Measurements from ENCODE around the gene S1PR3. TPM values are rescaled to one million over a fixed set of nuclear protein-coding genes. Genes with fewer than 3 reads are reported as not detected.
A peak's percentile ranks its signal among the peaks of the same experiment; 100 is the strongest.

S1PR3 gene
- total and polyA plus RNA-seq, 4 donors: 21.2 to 33.2 (median 23.8) TPM

- Histone ChIP-seq H3K36me3 (ENCODE audit: control insufficient read depth, insufficient read depth, low read length) (peaks cover 1% of the 10 kb centered on the region), H3K4me3 (ENCODE audit: low read depth, low read length) (no peak overlapping the region), H3K27me3 (ENCODE audit: control insufficient read depth, insufficient read depth, low read length) (peaks cover 8% of the 10 kb centered on the region), H3K27ac (ENCODE audit: low read depth, low read length) (no peak overlapping the region), H3K9me3 (ENCODE audit: control insufficient read depth, insufficient read depth, low read length) (no peaks in the 10 kb centered on the region), H3K4me1 (ENCODE audit: control insufficient read depth, insufficient read depth, low read length) (peaks cover 31% of the 10 kb centered on the region)
- DNase-seq (ENCODE audit: low read depth in 4 of 6, low spot score in 6 of 6): no peak
- 36% methylated on average over 2 of the region's 7 CpGs for WGBS (ENCODE audit: insufficient coverage)
Measured at GRCh38 chr9:88988796-88989641, 2.2 kb upstream of the S1PR3 start.

- 50% methylated on average over 23 of the region's 25 CpGs for WGBS (ENCODE audit: insufficient coverage)
- H3K27me3 ChIP-seq (ENCODE audit: control insufficient read depth, insufficient read depth, low read length): peaks cover 8% of the 10 kb centered on the region
- peak overlapping the region; percentile 72 for H3K4me3 ChIP-seq (ENCODE audit: low read depth, low read length)
- DNase-seq (ENCODE audit: low read depth in 4 of 6, low spot score in 6 of 6): no peak
- H3K36me3 ChIP-seq (ENCODE audit: control insufficient read depth, insufficient read depth, low read length): peaks cover 2% of the 10 kb centered on the region
- peaks cover 39% of the 10 kb centered on the region for H3K4me1 ChIP-seq (ENCODE audit: control insufficient read depth, insufficient read depth, low read length)
- H3K27ac ChIP-seq (ENCODE audit: low read depth, low read length): peak overlapping the region; percentile 70
- no peaks in the 10 kb centered on the region for H3K9me3 ChIP-seq (ENCODE audit: control insufficient read depth, insufficient read depth, low read length)
Measured at GRCh38 chr9:88990041-88990728, 1.1 kb upstream of the S1PR3 start.

DNA sequence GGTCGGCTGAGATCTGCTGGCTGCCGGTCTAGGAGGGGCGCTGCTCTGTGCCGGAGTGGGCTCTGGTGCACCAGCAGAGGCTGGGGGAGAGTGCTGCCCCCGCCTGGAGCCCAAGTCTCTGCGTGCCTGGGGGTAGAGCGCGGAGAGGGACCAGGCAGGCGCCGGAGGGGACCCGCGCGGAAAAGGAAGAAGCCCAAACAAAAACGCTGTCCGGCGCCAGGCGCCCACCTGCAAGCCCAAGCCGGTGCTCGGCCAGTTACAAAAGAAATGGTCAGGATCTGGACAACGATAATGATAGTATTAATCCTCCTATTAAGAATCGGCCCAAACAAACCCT, 571 bp upstream of the S1PR3 start:
- Histone ChIP-seq H3K27me3 (ENCODE audit: control insufficient read depth, insufficient read depth, low read length) (peaks cover 9% of the 10 kb centered on the region), H3K4me1 (ENCODE audit: control insufficient read depth, insufficient read depth, low read length) (peaks cover 39% of the 10 kb centered on the region), H3K27ac (ENCODE audit: low read depth, low read length) (peak overlapping the region; percentile 70), H3K4me3 (ENCODE audit: low read depth, low read length) (peak overlapping the region; percentile 72), H3K9me3 (ENCODE audit: control insufficient read depth, insufficient read depth, low read length) (no peaks in the 10 kb centered on the region), H3K36me3 (ENCODE audit: control insufficient read depth, insufficient read depth, low read length) (peaks cover 2% of the 10 kb centered on the region)
- peak in 2 of 6 donors; percentile 54 to 77 for DNase-seq (ENCODE audit: low read depth in 4 of 6, low spot score in 6 of 6)
- WGBS (ENCODE audit: insufficient coverage): 2% methylated on average over 21 of the region's 21 CpGs

- Histone ChIP-seq H3K27ac (ENCODE audit: low read depth, low read length) (no peak overlapping the region), H3K27me3 (ENCODE audit: control insufficient read depth, insufficient read depth, low read length) (peaks cover 9% of the 10 kb centered on the region), H3K9me3 (ENCODE audit: control insufficient read depth, insufficient read depth, low read length) (no peaks in the 10 kb centered on the region), H3K36me3 (ENCODE audit: control insufficient read depth, insufficient read depth, low read length) (peaks cover 5% of the 10 kb centered on the region), H3K4me3 (ENCODE audit: low read depth, low read length) (peak overlapping the region; percentile 72), H3K4me1 (ENCODE audit: control insufficient read depth, insufficient read depth, low read length) (peaks cover 49% of the 10 kb centered on the region)
- WGBS (ENCODE audit: insufficient coverage): 29% methylated on average over 1 of the region's 4 CpGs
- DNase-seq (ENCODE audit: low read depth in 4 of 6, low spot score in 6 of 6): no peak
Measured at GRCh38 chr9:88992556-88992955, 1.3 kb downstream of the S1PR3 start.

DNA sequence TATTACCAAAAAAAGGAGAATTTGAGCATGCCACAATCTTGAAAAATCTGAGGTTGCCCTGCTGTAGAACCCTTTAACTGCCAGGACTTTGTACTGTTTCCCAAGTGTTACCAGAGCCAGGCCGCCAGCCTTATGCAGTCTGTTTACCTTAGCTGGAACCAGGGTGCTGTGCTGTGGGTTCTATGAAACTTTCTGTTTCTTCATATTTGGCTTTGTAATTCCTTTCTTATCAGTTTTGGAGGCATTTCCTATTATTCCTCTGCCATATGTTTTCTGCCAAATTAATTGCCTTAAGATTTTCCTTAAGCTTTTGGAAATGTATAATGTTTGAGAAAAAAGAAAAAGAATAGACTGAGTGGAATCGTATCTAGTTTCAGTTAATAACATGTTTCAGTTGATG, 2.1 kb downstream of the S1PR3 start:
- 92% methylated on average over 2 of the region's 2 CpGs for WGBS (ENCODE audit: insufficient coverage)
- Histone ChIP-seq H3K4me3 (ENCODE audit: low read depth, low read length) (peak overlapping the region; percentile 72), H3K27ac (ENCODE audit: low read depth, low read length) (peak overlapping the region; percentile 10), H3K9me3 (ENCODE audit: control insufficient read depth, insufficient read depth, low read length) (no peaks in the 10 kb centered on the region), H3K4me1 (ENCODE audit: control insufficient read depth, insufficient read depth, low read length) (peaks cover 56% of the 10 kb centered on the region), H3K36me3 (ENCODE audit: control insufficient read depth, insufficient read depth, low read length) (peaks cover 5% of the 10 kb centered on the region), H3K27me3 (ENCODE audit: control insufficient read depth, insufficient read depth, low read length) (peaks cover 9% of the 10 kb centered on the region)
- no peak for DNase-seq (ENCODE audit: low read depth in 4 of 6, low spot score in 6 of 6)

DNA sequence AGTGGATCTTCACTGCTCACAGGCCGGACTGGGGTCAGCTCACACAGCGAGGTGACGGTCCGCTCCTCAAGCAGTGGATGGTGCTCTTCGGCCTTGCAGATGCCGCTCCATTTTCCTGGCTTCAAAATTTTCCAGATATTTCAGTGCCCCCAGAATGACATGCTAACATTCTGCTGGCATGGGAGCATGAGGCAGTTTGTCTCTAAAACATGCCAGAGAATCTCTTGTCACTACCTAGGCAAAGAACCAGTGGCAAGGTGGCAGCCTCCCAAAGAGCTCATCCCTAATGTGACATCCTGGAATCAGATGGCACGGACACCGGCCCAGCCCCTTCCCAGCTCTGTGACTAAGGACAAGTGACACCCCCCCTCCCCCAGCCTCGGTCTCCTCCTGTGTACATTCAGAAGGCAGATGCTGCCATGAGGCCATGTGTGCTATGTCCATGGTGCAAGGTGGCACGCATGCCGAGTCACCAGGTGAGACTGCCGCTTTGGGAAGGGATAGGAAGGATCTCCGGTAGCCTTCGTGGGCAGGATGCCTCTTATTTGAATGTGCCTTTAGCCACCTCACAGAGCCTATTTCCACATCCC, 2.7 kb downstream of the S1PR3 start:
- H3K27ac ChIP-seq (ENCODE audit: low read depth, low read length): peak overlapping the region; percentile 10
- peaks cover 63% of the 10 kb centered on the region for H3K4me1 ChIP-seq (ENCODE audit: control insufficient read depth, insufficient read depth, low read length)
- peaks cover 9% of the 10 kb centered on the region for H3K27me3 ChIP-seq (ENCODE audit: control insufficient read depth, insufficient read depth, low read length)
- no peak for DNase-seq (ENCODE audit: low read depth in 4 of 6, low spot score in 6 of 6)
- H3K4me3 ChIP-seq (ENCODE audit: low read depth, low read length): peak overlapping the region; percentile 72
- H3K36me3 ChIP-seq (ENCODE audit: control insufficient read depth, insufficient read depth, low read length): peaks cover 5% of the 10 kb centered on the region
- H3K9me3 ChIP-seq (ENCODE audit: control insufficient read depth, insufficient read depth, low read length): no peaks in the 10 kb centered on the region
- 91% methylated on average over 10 of the region's 14 CpGs for WGBS (ENCODE audit: insufficient coverage)

DNA sequence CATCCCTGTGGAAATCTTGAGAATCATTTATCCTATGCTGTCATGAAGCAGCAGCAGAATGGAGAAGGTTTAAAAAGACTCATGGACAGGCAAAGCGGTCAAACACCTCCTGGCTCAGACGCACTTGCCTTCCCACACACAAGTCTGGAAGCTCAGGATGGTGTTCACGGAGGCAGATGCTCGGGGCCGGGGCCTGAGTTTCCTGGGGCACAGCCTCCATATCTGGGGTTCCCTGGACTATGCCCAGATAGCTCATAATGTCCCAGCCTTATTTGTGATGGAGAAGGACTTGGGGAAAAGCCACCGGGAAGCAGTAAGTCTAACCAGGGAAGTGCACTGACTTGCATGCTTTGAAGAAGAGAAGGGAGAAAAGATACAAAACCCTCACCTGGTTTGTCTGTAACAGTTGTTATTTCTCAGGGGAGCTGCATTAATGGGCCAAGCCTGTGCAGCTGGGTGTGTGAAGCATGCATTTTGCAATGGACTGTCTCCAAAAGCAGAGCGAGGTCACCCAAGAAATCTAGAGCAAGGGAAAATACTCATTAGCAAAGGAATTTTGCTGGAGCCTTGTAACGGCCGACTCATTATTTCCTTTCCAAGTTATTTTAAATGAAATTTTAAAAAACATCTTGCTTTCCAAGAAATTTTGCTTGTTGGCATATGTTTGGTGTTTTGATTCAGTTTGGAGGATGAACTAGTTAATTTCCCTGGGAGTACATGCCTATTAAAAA, 3.4 kb downstream of the S1PR3 start:
- H3K4me1 ChIP-seq (ENCODE audit: control insufficient read depth, insufficient read depth, low read length): peaks cover 64% of the 10 kb centered on the region
- peaks cover 5% of the 10 kb centered on the region for H3K36me3 ChIP-seq (ENCODE audit: control insufficient read depth, insufficient read depth, low read length)
- WGBS (ENCODE audit: insufficient coverage): 79% methylated on average over 6 of the region's 9 CpGs
- DNase-seq (ENCODE audit: low read depth in 4 of 6, low spot score in 6 of 6): peak in 1 of 6 donors; percentile 56
- peak overlapping the region; percentile 72 for H3K4me3 ChIP-seq (ENCODE audit: low read depth, low read length)
- H3K27me3 ChIP-seq (ENCODE audit: control insufficient read depth, insufficient read depth, low read length): peaks cover 9% of the 10 kb centered on the region
- H3K9me3 ChIP-seq (ENCODE audit: control insufficient read depth, insufficient read depth, low read length): no peaks in the 10 kb centered on the region
- peak overlapping the region; percentile 33 for H3K27ac ChIP-seq (ENCODE audit: low read depth, low read length)

DNA sequence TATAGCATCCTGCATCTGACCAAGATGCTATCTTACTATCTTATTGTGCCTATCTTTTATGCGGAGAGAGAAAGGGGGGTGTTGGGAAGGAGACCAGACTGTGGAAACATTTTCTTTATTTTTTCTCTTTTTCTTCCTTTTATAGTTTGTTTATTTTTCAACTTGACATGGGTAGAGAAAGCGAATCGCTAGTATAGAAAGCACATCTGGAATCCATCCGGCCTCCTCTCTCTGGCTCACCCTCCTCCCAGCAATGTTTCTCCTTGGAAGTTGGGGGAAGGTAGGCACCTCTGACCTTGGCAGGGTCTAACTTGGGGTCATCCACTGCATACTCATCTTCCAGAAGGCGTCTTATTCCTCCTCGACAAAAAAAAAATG, 3.9 kb downstream of the S1PR3 start:
- peaks cover 64% of the 10 kb centered on the region for H3K4me1 ChIP-seq (ENCODE audit: control insufficient read depth, insufficient read depth, low read length)
- no CpG with 5 or more reads among the region's 6 CpGs for WGBS (ENCODE audit: insufficient coverage)
- peak overlapping the region; percentile 10 for H3K4me3 ChIP-seq (ENCODE audit: low read depth, low read length)
- no peak for DNase-seq (ENCODE audit: low read depth in 4 of 6, low spot score in 6 of 6)
- H3K36me3 ChIP-seq (ENCODE audit: control insufficient read depth, insufficient read depth, low read length): peaks cover 5% of the 10 kb centered on the region
- H3K9me3 ChIP-seq (ENCODE audit: control insufficient read depth, insufficient read depth, low read length): no peaks in the 10 kb centered on the region
- H3K27ac ChIP-seq (ENCODE audit: low read depth, low read length): peak overlapping the region; percentile 33
- H3K27me3 ChIP-seq (ENCODE audit: control insufficient read depth, insufficient read depth, low read length): peaks cover 9% of the 10 kb centered on the region

GRCh38 chr9:88995627-88996026, 4.4 kb downstream of the S1PR3 start:
- WGBS (ENCODE audit: insufficient coverage): 71% methylated on average over 3 of the region's 6 CpGs
- Histone ChIP-seq H3K27me3 (ENCODE audit: control insufficient read depth, insufficient read depth, low read length) (peaks cover 9% of the 10 kb centered on the region), H3K27ac (ENCODE audit: low read depth, low read length) (no peak overlapping the region), H3K4me1 (ENCODE audit: control insufficient read depth, insufficient read depth, low read length) (peaks cover 64% of the 10 kb centered on the region), H3K36me3 (ENCODE audit: control insufficient read depth, insufficient read depth, low read length) (peaks cover 5% of the 10 kb centered on the region), H3K9me3 (ENCODE audit: control insufficient read depth, insufficient read depth, low read length) (no peaks in the 10 kb centered on the region), H3K4me3 (ENCODE audit: low read depth, low read length) (no peak overlapping the region)
- DNase-seq (ENCODE audit: low read depth in 4 of 6, low spot score in 6 of 6): peak in 2 of 6 donors; percentile 46 to 48

All from spinal cord (tissue), 10 donors.